Measurements from ENCODE around the gene ACOT8. TPM values are rescaled to one million over a fixed set of nuclear protein-coding genes. Genes with fewer than 3 reads are reported as not detected.
A peak's percentile ranks its signal among the peaks of the same experiment; 100 is the strongest.

The ACOT8 gene
- total RNA-seq, 1 donor from 2014 or later = 13.4 TPM

DNA sequence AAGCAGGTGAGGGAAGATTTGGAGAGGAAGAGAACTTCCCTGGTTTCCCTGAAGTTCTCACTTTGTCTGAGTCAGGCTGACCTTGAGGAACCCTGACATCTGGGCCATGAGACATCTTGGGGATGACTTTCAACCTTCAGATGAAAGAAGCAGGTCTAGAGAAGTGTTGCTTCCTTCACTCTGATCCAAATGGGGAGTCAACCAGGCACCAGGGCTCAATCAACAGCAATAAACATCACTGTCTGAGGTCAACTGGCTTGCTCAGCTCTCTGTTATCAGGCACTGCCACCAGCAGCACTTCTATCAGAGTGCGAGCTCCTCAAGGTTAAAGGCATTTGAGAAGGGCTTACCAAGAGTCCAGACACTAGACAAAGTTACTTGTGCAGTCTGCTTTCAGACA lies 6.3 kb downstream of the ACOT8 start:
- no peaks in the 10 kb centered on the region for H3K4me1 ChIP-seq
- no peaks in the 10 kb centered on the region for H3K27me3 Mint-ChIP-seq (ENCODE audit: insufficient read depth, low read depth)

DNA sequence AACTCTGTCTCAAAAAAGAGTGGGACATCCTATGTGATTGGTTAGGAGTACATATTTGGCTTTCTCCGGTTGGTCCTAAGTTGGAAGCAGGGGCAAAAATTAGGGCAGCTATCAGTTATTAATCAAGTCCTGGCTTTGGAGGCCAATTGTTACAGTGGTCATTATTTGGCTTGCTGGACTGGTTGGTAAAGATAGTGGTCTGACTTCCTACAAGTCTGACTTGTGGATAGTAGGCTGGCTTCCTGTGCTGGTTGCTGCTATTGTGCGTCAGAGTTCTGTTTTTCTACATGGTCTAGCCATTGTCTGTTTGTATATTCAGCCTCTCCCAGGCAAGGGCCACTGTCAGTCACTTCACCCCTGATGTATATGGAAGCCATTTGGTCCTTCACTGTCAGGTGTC lies 7.0 kb downstream of the ACOT8 start:
- Histone ChIP-seq H3K36me3 (no peaks in the 10 kb centered on the region), H2AFZ (replicated peaks) (no peak overlapping the region), H3K9ac (no peak overlapping the region), H3K27ac (no peak overlapping the region), H3K4me3 (no peak overlapping the region), H3F3A (ENCODE audit: low read depth) (no peaks in the 10 kb centered on the region), H3K9me3 (ENCODE audit: low read depth) (no peaks in the 10 kb centered on the region), H3K27me3 (no peaks in the 10 kb centered on the region), H3K79me2 (ENCODE audit: low read depth) (no peaks in the 10 kb centered on the region), H4K20me1 (ENCODE audit: low read depth) (no peaks in the 10 kb centered on the region), H3K4me2 (no peak overlapping the region), H3K4me1 (no peaks in the 10 kb centered on the region)
- TF ChIP-seq EZH2 (IDR thresholded peaks at IDR 0.05) (no peak), EZH2phosphoT487 (IDR thresholded peaks at IDR 0.05) (no peak)
- TF ChIP-seq, protein P1, sequence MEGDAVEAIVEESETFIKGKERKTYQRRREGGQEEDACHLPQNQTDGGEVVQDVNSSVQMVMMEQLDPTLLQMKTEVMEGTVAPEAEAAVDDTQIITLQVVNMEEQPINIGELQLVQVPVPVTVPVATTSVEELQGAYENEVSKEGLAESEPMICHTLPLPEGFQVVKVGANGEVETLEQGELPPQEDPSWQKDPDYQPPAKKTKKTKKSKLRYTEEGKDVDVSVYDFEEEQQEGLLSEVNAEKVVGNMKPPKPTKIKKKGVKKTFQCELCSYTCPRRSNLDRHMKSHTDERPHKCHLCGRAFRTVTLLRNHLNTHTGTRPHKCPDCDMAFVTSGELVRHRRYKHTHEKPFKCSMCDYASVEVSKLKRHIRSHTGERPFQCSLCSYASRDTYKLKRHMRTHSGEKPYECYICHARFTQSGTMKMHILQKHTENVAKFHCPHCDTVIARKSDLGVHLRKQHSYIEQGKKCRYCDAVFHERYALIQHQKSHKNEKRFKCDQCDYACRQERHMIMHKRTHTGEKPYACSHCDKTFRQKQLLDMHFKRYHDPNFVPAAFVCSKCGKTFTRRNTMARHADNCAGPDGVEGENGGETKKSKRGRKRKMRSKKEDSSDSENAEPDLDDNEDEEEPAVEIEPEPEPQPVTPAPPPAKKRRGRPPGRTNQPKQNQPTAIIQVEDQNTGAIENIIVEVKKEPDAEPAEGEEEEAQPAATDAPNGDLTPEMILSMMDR (IDR thresholded peaks at IDR 0.05) = no peak
- H3K27ac Mint-ChIP-seq = no peak overlapping the region
- H3K4me3 Mint-ChIP-seq = no peak overlapping the region
- H3K4me1 Mint-ChIP-seq = peaks cover 2% of the 10 kb centered on the region
- H3K9me3 Mint-ChIP-seq = no peaks in the 10 kb centered on the region
- H3K36me3 Mint-ChIP-seq = no peaks in the 10 kb centered on the region
- no peaks in the 10 kb centered on the region for H3K27me3 Mint-ChIP-seq (ENCODE audit: insufficient read depth, low read depth)
- no peak for DNase-seq (ENCODE audit: low spot score)

More for the DNA sequence above, 6.3 kb downstream of the ACOT8 start:
- Mint-ChIP-seq H3K9me3 (no peaks in the 10 kb centered on the region), H3K4me1 (peaks cover 5% of the 10 kb centered on the region), H3K27ac (no peak overlapping the region), H3K4me3 (no peak overlapping the region), H3K36me3 (no peaks in the 10 kb centered on the region)
- H3K9me3 ChIP-seq (ENCODE audit: low read depth) = no peaks in the 10 kb centered on the region
- no peaks in the 10 kb centered on the region for H3K27me3 ChIP-seq
- TF ChIP-seq EZH2phosphoT487 (IDR thresholded peaks at IDR 0.05) (no peak), EZH2 (IDR thresholded peaks at IDR 0.05) (no peak)
- TF ChIP-seq, protein P1 (IDR thresholded peaks at IDR 0.05) = no peak
- no peak for DNase-seq (ENCODE audit: low spot score)
- no peak overlapping the region for H2AFZ ChIP-seq (replicated peaks)
- no peak overlapping the region for H3K27ac ChIP-seq
- H3K4me3 ChIP-seq = no peak overlapping the region
- no peaks in the 10 kb centered on the region for H3K36me3 ChIP-seq
- H3K79me2 ChIP-seq (ENCODE audit: low read depth) = peaks cover 3% of the 10 kb centered on the region
- H3K9ac ChIP-seq = no peak overlapping the region
- no peaks in the 10 kb centered on the region for H3F3A ChIP-seq (ENCODE audit: low read depth)
- no peak overlapping the region for H3K4me2 ChIP-seq
- no peaks in the 10 kb centered on the region for H4K20me1 ChIP-seq (ENCODE audit: low read depth)

DNA sequence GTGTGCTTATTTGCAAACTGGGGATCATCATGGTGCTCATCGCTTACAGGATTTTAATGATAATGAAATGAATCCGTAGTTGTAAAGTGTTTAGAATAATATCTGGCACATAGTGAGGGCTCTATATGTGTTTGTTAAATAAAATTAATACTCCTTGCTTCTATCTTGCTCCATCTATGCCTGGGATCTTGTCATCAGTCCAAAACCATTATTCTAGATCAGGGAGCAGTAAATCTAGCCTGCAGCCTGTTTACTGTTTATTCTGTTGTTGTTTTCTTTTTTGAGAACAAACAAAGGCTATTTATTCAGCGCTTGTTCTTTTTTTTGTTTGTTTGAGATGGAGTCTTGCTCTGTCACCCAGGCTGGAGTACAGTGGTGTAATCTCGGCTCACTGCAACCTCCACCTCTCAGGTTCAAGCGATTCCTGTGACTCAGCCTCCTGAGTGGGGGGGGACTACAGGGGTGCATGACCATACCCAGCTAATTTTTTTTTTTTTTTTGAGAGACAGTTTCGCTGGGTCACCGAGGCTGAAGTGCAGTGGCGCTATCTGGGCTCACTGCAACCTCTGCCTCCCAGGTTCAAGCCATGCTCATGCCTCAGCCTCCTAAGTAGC lies 8.1 kb downstream of the ACOT8 start:
- Mint-ChIP-seq H3K27me3 (ENCODE audit: insufficient read depth, low read depth) (no peaks in the 10 kb centered on the region), H3K27ac (no peak overlapping the region), H3K9me3 (no peaks in the 10 kb centered on the region), H3K4me1 (no peaks in the 10 kb centered on the region), H3K36me3 (peaks cover 3% of the 10 kb centered on the region), H3K4me3 (no peak overlapping the region)
- Histone ChIP-seq H3K27ac (no peak overlapping the region), H3K4me3 (no peak overlapping the region), H3F3A (ENCODE audit: low read depth) (no peaks in the 10 kb centered on the region), H3K9me3 (ENCODE audit: low read depth) (no peaks in the 10 kb centered on the region), H3K79me2 (ENCODE audit: low read depth) (no peaks in the 10 kb centered on the region), H3K9ac (peak overlapping the region; percentile 37), H3K27me3 (no peaks in the 10 kb centered on the region), H3K4me1 (no peaks in the 10 kb centered on the region), H3K4me2 (no peak overlapping the region), H4K20me1 (ENCODE audit: low read depth) (no peaks in the 10 kb centered on the region), H2AFZ (replicated peaks) (no peak overlapping the region), H3K36me3 (no peaks in the 10 kb centered on the region)
- TF ChIP-seq EZH2phosphoT487 (IDR thresholded peaks at IDR 0.05) (no peak), EZH2 (IDR thresholded peaks at IDR 0.05) (no peak)
- TF ChIP-seq, protein P1 (IDR thresholded peaks at IDR 0.05) = no peak
- no peak for DNase-seq (ENCODE audit: low spot score)

Data from neural progenitor cell (in vitro differentiated cells).